DOHH2 (cell line): ENCODE data around the gene SLC38A1.

ENCODE experiments used
- H3F3A ChIP-seq: fragments of 200-600 bp; sonication (generic), shearing (Covaris generic); 2 replicates; pipeline ENCODE4 v1.6.0; 2016; ENCODE audit warnings: antibody characterized with exemption, mild to moderate bottlenecking; ENCODE audit not compliant: control insufficient read depth, insufficient read depth
- H3K27ac ChIP-seq: fragments of 200-600 bp; sonication (generic); 2 replicates; pipeline ENCODE4 v1.5.1; 2014; ENCODE audit warnings: low read depth, mild to moderate bottlenecking, low read length, moderate library complexity
- H3K27me3 ChIP-seq: fragments of 200-600 bp; sonication (generic); 2 replicates; pipeline ENCODE4 v1.6.1; 2014; ENCODE audit warnings: mild to moderate bottlenecking, low read length, mixed read lengths; ENCODE audit not compliant: control insufficient read depth
- H3K36me3 ChIP-seq: fragments of 200-600 bp; sonication (generic); 2 replicates; pipeline ENCODE4 v1.6.1; 2014; ENCODE audit warnings: mild to moderate bottlenecking, low read length, moderate library complexity, mixed read lengths; ENCODE audit not compliant: control insufficient read depth
- H3K4me1 ChIP-seq: fragments of 200-600 bp; sonication (generic); 2 replicates; pipeline ENCODE4 v1.6.1; 2014; ENCODE audit warnings: mild to moderate bottlenecking, low read length, mixed read lengths; ENCODE audit not compliant: control insufficient read depth
- H3K4me2 ChIP-seq: fragments of 200-600 bp; sonication (generic); 2 replicates; pipeline ENCODE4 v1.6.0; 2014; ENCODE audit warnings: mild to moderate bottlenecking, low read length, moderate library complexity
- H3K4me3 ChIP-seq: fragments of 200-600 bp; sonication (generic); 2 replicates; pipeline ENCODE4 v1.5.1; 2014; ENCODE audit warnings: mild to moderate bottlenecking, low read length, mixed read lengths
- H3K79me2 ChIP-seq: fragments of 200-600 bp; sonication (generic); 2 replicates; pipeline ENCODE4 v1.6.1; 2014; ENCODE audit warnings: mild to moderate bottlenecking, low read length, mixed read lengths; ENCODE audit not compliant: control insufficient read depth
- H3K9me2 ChIP-seq: fragments of 200-600 bp; sonication (generic); replicated peaks from 2 replicates; pipeline ENCODE4 v1.6.1; 2014; ENCODE audit warnings: mild to moderate bottlenecking, low read length, mixed read lengths; ENCODE audit not compliant: control insufficient read depth
- H3K9me3 ChIP-seq: fragments of 200-600 bp; sonication (generic); 2 replicates; pipeline ENCODE4 v1.6.1; 2014; ENCODE audit warnings: antibody characterized with exemption, low read length, mixed read lengths; ENCODE audit not compliant: control insufficient read depth, insufficient read depth
- H4K20me1 ChIP-seq: fragments of 200-600 bp; sonication (generic); 2 replicates; pipeline ENCODE4 v1.6.0; 2014; ENCODE audit warnings: low read depth, mild to moderate bottlenecking, antibody characterized with exemption, low read length, moderate library complexity; ENCODE audit not compliant: control insufficient read depth, insufficient read depth
- CTCF ChIP-seq: fragments of 200-600 bp; sonication (generic); IDR thresholded peaks from one replicate; pipeline ENCODE4 v1.5.1; 2014; ENCODE audit warnings: antibody characterized with exemption, mild to moderate bottlenecking, low read depth, low read length; ENCODE audit not compliant: poor library complexity, severe bottlenecking
- EZH2phosphoT487 ChIP-seq: fragments of 200-600 bp; sonication (generic); IDR thresholded peaks from 2 replicates; pipeline ENCODE4 v1.6.1; 2017; ENCODE audit warnings: borderline replicate concordance, mild to moderate bottlenecking, antibody characterized with exemption, low read length, moderate library complexity, mixed read lengths

The SLC38A1 gene

GRCh38 chr12:46259713-46260112 lies 9.1 kb downstream of the SLC38A1 start:
- Histone ChIP-seq H3F3A (0 out of 2 replicates have a peak, but pooled peaks cover 2% of the 10 kb centered on the region), H3K9me3 (no peaks in the 10 kb centered on the region), H3K27me3 (no peaks in the 10 kb centered on the region), H3K27ac (no peak overlapping the region), H3K9me2 (no peaks in the 10 kb centered on the region), H4K20me1 (peaks cover 24% of the 10 kb centered on the region), H3K36me3 (peaks cover 92% of the 10 kb centered on the region), H3K4me1 (peaks cover 41% of the 10 kb centered on the region), H3K79me2 (peaks cover 100% of the 10 kb centered on the region), H3K4me2 (no peak overlapping the region), H3K4me3 (no peak overlapping the region)
- no peak for TF ChIP-seq EZH2phosphoT487
- TF ChIP-seq CTCF, result no peak

GRCh38 chr12:46259071-46259470 lies 9.8 kb downstream of the SLC38A1 start:
- no peaks in the 10 kb centered on the region for H3K9me3 ChIP-seq
- H3F3A ChIP-seq, result 0 out of 2 replicates have a peak, but pooled peaks cover 2% of the 10 kb centered on the region
- H4K20me1 ChIP-seq, result peaks cover 20% of the 10 kb centered on the region
- H3K4me1 ChIP-seq, result peaks cover 37% of the 10 kb centered on the region
- TF ChIP-seq CTCF, result no peak
- no peak for TF ChIP-seq EZH2phosphoT487
- no peaks in the 10 kb centered on the region for H3K9me2 ChIP-seq
- H3K27me3 ChIP-seq, result no peaks in the 10 kb centered on the region
- no peak overlapping the region for H3K4me2 ChIP-seq
- H3K27ac ChIP-seq, result no peak overlapping the region
- peaks cover 94% of the 10 kb centered on the region for H3K36me3 ChIP-seq
- H3K79me2 ChIP-seq, result peaks cover 100% of the 10 kb centered on the region
- no peak overlapping the region for H3K4me3 ChIP-seq

- Histone ChIP-seq H3K27me3 (no peaks in the 10 kb centered on the region), H3K79me2 (peaks cover 100% of the 10 kb centered on the region), H3K36me3 (peaks cover 94% of the 10 kb centered on the region), H3K9me2 (no peaks in the 10 kb centered on the region), H3K27ac (no peak overlapping the region), H3F3A (0 out of 2 replicates have a peak, but pooled peaks cover 2% of the 10 kb centered on the region), H3K9me3 (no peaks in the 10 kb centered on the region), H3K4me2 (no peak overlapping the region), H4K20me1 (peaks cover 11% of the 10 kb centered on the region), H3K4me3 (no peak overlapping the region), H3K4me1 (peaks cover 27% of the 10 kb centered on the region)
- TF ChIP-seq EZH2phosphoT487 (no peak), CTCF (no peak)
Measured at GRCh38 chr12:46258129-46258528, 10.7 kb downstream of the SLC38A1 start.
